NCI-H774 (cell line): ENCODE measurements around the gene UBC.

Source experiments
- DNase-seq: peaks from one replicate; lab custom pipeline; 2025; lab: John Stamatoyannopoulos, UW

Gene UBC

GRCh38 chr12:124914392-124915238, at the start of gene UBC:
Gene UBC (minus strand): TSS chr12:124914650. CDS start chr12:124913771, 879 bp downstream.
- no peak for DNase-seq

GRCh38 chr12:124963211-124963610, 48.8 kb upstream of the UBC start:
- no peak for DNase-seq

- DNase-seq = no peak
Observed at GRCh38 chr12:124961055-124961454, 46.6 kb upstream of the UBC start.

GRCh38 chr12:124956571-124956970, 42.1 kb upstream of the UBC start:
- DNase-seq = no peak

- no peak for DNase-seq
Observed at GRCh38 chr12:124954771-124955170, 40.3 kb upstream of the UBC start.

GRCh38 chr12:124953689-124954405, 39.4 kb upstream of the UBC start:
- no peak for DNase-seq

GRCh38 chr12:124952801-124953200, 38.4 kb upstream of the UBC start:
- no peak for DNase-seq

GRCh38 chr12:124952295-124952694, 37.8 kb upstream of the UBC start:
- DNase-seq = no peak

GRCh38 chr12:124949779-124950728, 35.6 kb upstream of the UBC start:
- no peak for DNase-seq

GRCh38 chr12:124949066-124949465, 34.6 kb upstream of the UBC start:
- no peak for DNase-seq

- no peak for DNase-seq
Observed at GRCh38 chr12:124947561-124948398, 33.3 kb upstream of the UBC start.

- no peak for DNase-seq
Observed at GRCh38 chr12:124947013-124947412, 32.6 kb upstream of the UBC start.

GRCh38 chr12:124946447-124946793, 32.0 kb upstream of the UBC start:
- no peak for DNase-seq

GRCh38 chr12:124941170-124941527, 26.7 kb upstream of the UBC start:
- DNase-seq = no peak

- DNase-seq = no peak
Observed at GRCh38 chr12:124940393-124941169, 26.1 kb upstream of the UBC start.

- no peak for DNase-seq
Observed at GRCh38 chr12:124940143-124940392, 25.6 kb upstream of the UBC start.

GRCh38 chr12:124939421-124940142, 25.1 kb upstream of the UBC start:
- DNase-seq = no peak

- DNase-seq = no peak
Observed at GRCh38 chr12:124939079-124939420, 24.6 kb upstream of the UBC start.

- DNase-seq = no peak
Observed at GRCh38 chr12:124938587-124938986, 24.1 kb upstream of the UBC start.

GRCh38 chr12:124938108-124938507, 23.7 kb upstream of the UBC start:
- DNase-seq = no peak
